Vagina (tissue), 2 donors: Measurements from ENCODE around the gene CBX2.

ENCODE experiments used
- CTCF ChIP-seq, 3 experiments: fragments of 450-650 bp in 2 of 3; fragments of 200-600 bp in 1 of 3; sonication (generic) in 1 of 3; IDR thresholded peaks; one replicate each; pipeline ENCODE4 v1.5.1; 2017 to 2019; ENCODE audit warnings: antibody characterized with exemption in 3 of 3, mild to moderate bottlenecking in 2 of 3, moderate library complexity in 2 of 3
- POLR2A ChIP-seq, 2 donors: fragments of 450-650 bp; IDR thresholded peaks; one replicate each; pipeline ENCODE4 v1.6.1; 2017; ENCODE audit warnings: antibody characterized with exemption in 2 of 2, mild to moderate bottlenecking in 2 of 2, moderate library complexity in 2 of 2

DNA sequence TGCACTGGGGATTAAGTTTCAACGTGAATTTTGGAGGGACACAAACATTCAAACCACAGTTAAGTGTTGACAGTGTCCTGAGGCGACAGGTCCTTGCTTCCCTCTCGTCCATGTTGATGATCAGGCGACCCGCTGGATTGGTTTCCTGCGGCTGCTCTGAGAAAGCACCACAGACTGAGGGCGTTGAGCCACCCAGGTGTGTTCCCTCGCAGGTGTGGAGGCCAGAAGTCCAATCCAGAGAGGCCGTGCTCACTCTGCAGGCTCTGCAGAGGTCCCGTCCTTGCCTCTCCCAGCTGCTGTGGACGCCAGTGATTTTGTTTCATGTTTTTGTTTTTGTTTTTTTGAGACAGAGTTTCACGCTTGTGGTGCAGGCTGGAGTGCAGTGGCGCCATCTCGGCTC, 22.4 kb upstream of the CBX2 start:
- TF ChIP-seq CTCF (IDR thresholded peaks at IDR 0.05) (no peak), POLR2A (IDR thresholded peaks at IDR 0.05) (no peak)
